ENCODE results near the gene ANKRD30B. TPM values are rescaled to one million over a fixed set of nuclear protein-coding genes. Genes with fewer than 3 reads are reported as not detected.

The ANKRD30B gene
- total and polyA plus RNA-seq, 2 donors (not counting 3 experiments of a cell fraction or from before 2014, with no cell fraction given): not detected

- CTCF ChIA-PET: no interaction called here
- H3K4me2 ChIP-seq (ENCODE audit: insufficient read depth, low read length): no peak overlapping the region
These were observed 20.3 kb downstream of the ANKRD30B start for GRCh38 chr18:14768241-14768640.

More at GRCh38 chr18:14768241-14768640, 20.3 kb downstream of the ANKRD30B start:
- no TSS peak for BruUV-seq (replicated peaks)
- H3K79me2 ChIP-seq (ENCODE audit: control insufficient read depth, insufficient read depth, low read length): no peaks in the 10 kb centered on the region
- no peaks in the 10 kb centered on the region for H3K9me1 ChIP-seq (replicated peaks; ENCODE audit: control insufficient read depth, extremely low read depth, insufficient read depth, low read length)
- H3K9me3 ChIP-seq (replicated peaks; ENCODE audit: control insufficient read depth, insufficient read depth, low read length): no peaks in the 10 kb centered on the region
- no peak overlapping the region for H3K4me3 ChIP-seq (replicated peaks in 1 of 3; ENCODE audit: insufficient read depth in 1 of 3, low read depth in 1 of 3, low read length in 3 of 3)
- no peak for TF ChIP-seq GATA2 (IDR thresholded peaks at IDR 0.05; ENCODE audit: insufficient read depth, insufficient read length, low read depth, low read length)
- no peak for TF ChIP-seq FOS (IDR thresholded peaks at IDR 0.05; ENCODE audit: borderline replicate concordance, insufficient read depth, low read length)
- no peak for TF ChIP-seq CTCF (IDR thresholded peaks at IDR 0.05; ENCODE audit: extremely low read depth in 1 of 2, insufficient read depth in 1 of 2, low read depth in 1 of 2, low read length in 2 of 2)
- TF ChIP-seq MYC (IDR thresholded peaks at IDR 0.05; ENCODE audit: low read depth, low read length): no peak
- no peak for TF ChIP-seq MAX (IDR thresholded peaks at IDR 0.05; ENCODE audit: insufficient read depth, insufficient read length)
- no peak for TF ChIP-seq POLR2AphosphoS5 (IDR thresholded peaks at IDR 0.05; ENCODE audit: insufficient read depth, low read depth, low read length)
- TF ChIP-seq JUN (IDR thresholded peaks at IDR 0.05; ENCODE audit: borderline replicate concordance, insufficient read depth, insufficient read length, low read depth): no peak
- TF ChIP-seq EZH2 (IDR thresholded peaks at IDR 0.05; ENCODE audit: borderline replicate concordance, low read depth, low read length, severe bottlenecking): no peak
- TF ChIP-seq POLR2A (IDR thresholded peaks at IDR 0.05; ENCODE audit: low read depth, low read length): no peak
- no peak overlapping the region for H3K9ac ChIP-seq (replicated peaks; ENCODE audit: extremely low read depth, insufficient read depth, low read length)
- H3K4me1 ChIP-seq (ENCODE audit: control insufficient read depth, extremely low read depth, insufficient read depth, low read length): no peaks in the 10 kb centered on the region
- intact Hi-C loops (cut with micrococcal nuclease) (no loop called here), dilution Hi-C loops (cut with MboI; ENCODE audit: extremely low pct_ligation_motif_present, low sequenced_read_pairs) (no loop called here)
- no peaks in the 10 kb centered on the region for H3K27me3 ChIP-seq (ENCODE audit: control insufficient read depth in 2 of 2, insufficient read depth in 2 of 2, low read length in 2 of 2)
- no peak overlapping the region for H3K27ac ChIP-seq (ENCODE audit: insufficient read depth, low read depth, low read length)
- no peak overlapping the region for H2AFZ ChIP-seq (ENCODE audit: low read depth, low read length)
- POLR2A ChIA-PET: no interaction called here
- FAIRE-seq: no peak
- H3K36me3 ChIP-seq (ENCODE audit: control insufficient read depth in 2 of 2, extremely low read depth in 1 of 2, insufficient read depth in 2 of 2, low read length in 2 of 2): no peaks in the 10 kb centered on the region
- H4K20me1 ChIP-seq (replicated peaks; ENCODE audit: control insufficient read depth, extremely low read depth, insufficient read depth, low read length): no peaks in the 10 kb centered on the region
- DNase-seq (ENCODE audit: low read depth, low spot score): no peak

Data from endothelial cell of umbilical vein (primary cell).